Testis (tissue), 3 donors: ENCODE data around the gene BIN2. TPM values are rescaled to one million over a fixed set of nuclear protein-coding genes. Genes with fewer than 3 reads are reported as not detected.

Source experiments
- DNase-seq: peaks from one replicate; pipeline ENCODE4 v3.0.0-alpha.2; 2019
- H3K27ac ChIP-seq, 2 donors: fragments of 200-600 bp; sonication (generic); one replicate each; pipeline ENCODE4 v1.5.1; 2019
- H3K27me3 ChIP-seq: fragments of 200-600 bp; sonication (generic); one replicate; pipeline ENCODE4 v1.5.1; 2019
- H3K36me3 ChIP-seq: fragments of 200-600 bp; sonication (generic); one replicate; pipeline ENCODE4 v1.5.1; 2017; ENCODE audit warnings: low read depth; ENCODE audit errors: missing control alignments
- H3K4me1 ChIP-seq: fragments of 200-600 bp; sonication (generic); one replicate; pipeline ENCODE4 v1.5.1; 2019
- H3K4me3 ChIP-seq, 2 donors: fragments of 200-600 bp; sonication (generic); one replicate each; pipeline ENCODE4 v1.5.1; 2017 to 2019
- H3K9me3 ChIP-seq: fragments of 200-600 bp; sonication (generic); one replicate; pipeline ENCODE4 v1.5.1; 2017
- POLR2A ChIP-seq: fragments of 450-650 bp; IDR thresholded peaks from one replicate; pipeline ENCODE4 v1.6.1; 2017; ENCODE audit warnings: antibody characterized with exemption, mild to moderate bottlenecking, moderate library complexity
- WGBS, 2 donors: methylation state at CpG; one replicate each; pipeline ENCODE4 v1.1.5; 2018; 5-methylcytosine and 5-hydroxymethylcytosine counted together
- intact Hi-C: fragments of 100-400 bp; cut with DNase I; formaldehyde crosslinking; loops from one replicate; pipeline ENCODE4 v1.15.1; 2023; ENCODE audit warnings: low total_unique reads
- polyA plus RNA-seq: library from polyadenylated mRNA; stranded (reverse); fragments of 350-450 nt; fragmentation: Illumina TruSeq; extraction: RNeasy Lipid Tissue Mini Kit (QIAGEN cat#74804); gene quantifications from one replicate; pipeline ENCODE4 v1.2.3, GENCODE V29; 2014; ENCODE audit warnings: low read depth, low replicate concordance; ENCODE audit not compliant: insufficient read depth
- total RNA-seq, 2 donors: library from RNA; depleted of rRNA; stranded (reverse); fragments of >200 nt; gene quantifications; one replicate each; pipeline ENCODE4 v1.2.3, GENCODE V29; 2016
- TF ChIP-seq, protein P1 (sequence below), 3 experiments: fragments of 450-650 bp in 2 of 3; fragments of 200-600 bp in 1 of 3; sonication (generic) in 1 of 3; IDR thresholded peaks; one replicate each; pipeline ENCODE4 v1.5.1; 2016 to 2019; ENCODE audit warnings: antibody characterized with exemption in 3 of 3, mild to moderate bottlenecking in 2 of 3, moderate library complexity in 1 of 3

The BIN2 gene
- total and polyA plus RNA-seq, 3 donors from 2014 or later, result 10.9 to 29.6 (median 13.4) TPM

DNA sequence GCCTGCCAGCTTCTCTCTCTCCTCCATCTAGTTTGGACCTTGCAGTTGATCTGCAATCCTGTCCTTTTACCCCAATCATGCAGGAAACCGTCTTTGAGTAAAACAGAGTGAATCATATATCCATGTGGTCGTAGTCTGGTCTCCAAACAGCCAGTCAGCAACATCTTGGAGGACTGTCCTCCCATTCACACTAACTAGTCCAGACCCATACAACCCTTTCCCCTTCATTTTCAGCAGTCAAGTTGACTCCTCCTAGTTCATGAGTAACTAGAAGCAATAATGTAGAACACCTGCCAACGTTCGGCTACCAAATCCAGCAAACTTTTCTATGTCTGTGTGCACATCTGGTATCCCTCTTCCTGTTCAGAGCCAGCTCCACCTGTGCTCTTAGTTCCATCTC, 10.8 kb upstream of the BIN2 start:
- no peaks in the 10 kb centered on the region for H3K9me3 ChIP-seq
- TF ChIP-seq, protein P1, sequence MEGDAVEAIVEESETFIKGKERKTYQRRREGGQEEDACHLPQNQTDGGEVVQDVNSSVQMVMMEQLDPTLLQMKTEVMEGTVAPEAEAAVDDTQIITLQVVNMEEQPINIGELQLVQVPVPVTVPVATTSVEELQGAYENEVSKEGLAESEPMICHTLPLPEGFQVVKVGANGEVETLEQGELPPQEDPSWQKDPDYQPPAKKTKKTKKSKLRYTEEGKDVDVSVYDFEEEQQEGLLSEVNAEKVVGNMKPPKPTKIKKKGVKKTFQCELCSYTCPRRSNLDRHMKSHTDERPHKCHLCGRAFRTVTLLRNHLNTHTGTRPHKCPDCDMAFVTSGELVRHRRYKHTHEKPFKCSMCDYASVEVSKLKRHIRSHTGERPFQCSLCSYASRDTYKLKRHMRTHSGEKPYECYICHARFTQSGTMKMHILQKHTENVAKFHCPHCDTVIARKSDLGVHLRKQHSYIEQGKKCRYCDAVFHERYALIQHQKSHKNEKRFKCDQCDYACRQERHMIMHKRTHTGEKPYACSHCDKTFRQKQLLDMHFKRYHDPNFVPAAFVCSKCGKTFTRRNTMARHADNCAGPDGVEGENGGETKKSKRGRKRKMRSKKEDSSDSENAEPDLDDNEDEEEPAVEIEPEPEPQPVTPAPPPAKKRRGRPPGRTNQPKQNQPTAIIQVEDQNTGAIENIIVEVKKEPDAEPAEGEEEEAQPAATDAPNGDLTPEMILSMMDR (IDR thresholded peaks at IDR 0.05), result no peak
- no peak for TF ChIP-seq POLR2A
- no peak for DNase-seq
- no peaks in the 10 kb centered on the region for H3K27me3 ChIP-seq
- no peaks in the 10 kb centered on the region for H3K4me1 ChIP-seq
- WGBS, 2 donors, result 80 to 88% methylated on average over 4 of the region's 4 CpGs
- intact Hi-C loops, result no loop called here
- no peaks in the 10 kb centered on the region for H3K36me3 ChIP-seq
- no peak overlapping the region for H3K27ac ChIP-seq
- no peak overlapping the region for H3K4me3 ChIP-seq

DNA sequence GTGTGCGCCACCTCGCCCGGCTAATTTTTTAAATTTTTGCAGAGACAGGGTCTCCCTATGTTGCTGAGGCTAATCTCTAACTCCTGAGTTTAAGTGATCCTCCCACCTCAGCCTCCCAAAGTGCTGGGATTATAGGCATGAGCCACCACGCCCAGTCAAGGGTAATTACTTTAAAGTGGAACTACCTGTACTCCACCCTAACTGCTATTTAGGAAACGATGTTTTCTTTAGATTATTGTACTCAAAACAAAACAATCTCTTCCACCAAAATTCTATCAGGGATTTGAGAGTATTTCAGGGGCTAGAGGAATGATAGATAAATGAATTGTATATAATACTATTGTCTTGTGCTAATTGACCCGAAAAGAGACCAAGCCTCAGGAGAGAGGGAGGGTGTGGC, 9.6 kb upstream of the BIN2 start:
- no peaks in the 10 kb centered on the region for H3K4me1 ChIP-seq
- no peak for DNase-seq
- TF ChIP-seq, protein P1 (IDR thresholded peaks at IDR 0.05), result no peak
- no peak for TF ChIP-seq POLR2A
- H3K27ac ChIP-seq, result no peak overlapping the region
- no peaks in the 10 kb centered on the region for H3K27me3 ChIP-seq
- no peak overlapping the region for H3K4me3 ChIP-seq
- intact Hi-C loops, result no loop called here
- 77 to 78% methylated on average over 6 of the region's 6 CpGs for WGBS, 2 donors
- no peaks in the 10 kb centered on the region for H3K9me3 ChIP-seq
- no peaks in the 10 kb centered on the region for H3K36me3 ChIP-seq

DNA sequence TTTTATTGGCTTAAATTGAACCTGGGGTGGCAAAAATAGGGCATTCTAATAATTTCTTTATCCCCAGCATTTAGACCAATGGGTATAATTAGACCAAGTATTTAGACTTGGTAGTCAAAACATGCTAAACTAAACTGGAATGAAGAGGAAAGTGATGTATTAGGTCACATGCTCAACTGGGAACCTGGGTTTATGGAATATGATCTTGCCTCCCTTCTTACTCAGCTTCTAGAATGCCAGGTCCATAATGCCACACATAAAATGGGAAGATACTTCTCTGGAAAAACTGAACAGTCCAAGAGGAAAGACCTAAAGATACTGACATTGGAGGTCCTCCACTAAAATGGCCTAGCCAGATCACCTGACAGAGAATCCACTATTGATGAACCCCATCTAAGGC, 6.2 kb upstream of the BIN2 start:
- intact Hi-C loops, result no loop called here
- Histone ChIP-seq H3K9me3 (no peaks in the 10 kb centered on the region), H3K27me3 (no peaks in the 10 kb centered on the region), H3K27ac (no peak overlapping the region), H3K4me1 (no peaks in the 10 kb centered on the region), H3K36me3 (no peaks in the 10 kb centered on the region), H3K4me3 (no peak overlapping the region)
- TF ChIP-seq, protein P1 (IDR thresholded peaks at IDR 0.05), result no peak
- TF ChIP-seq POLR2A, result no peak
- no peak for DNase-seq

DNA sequence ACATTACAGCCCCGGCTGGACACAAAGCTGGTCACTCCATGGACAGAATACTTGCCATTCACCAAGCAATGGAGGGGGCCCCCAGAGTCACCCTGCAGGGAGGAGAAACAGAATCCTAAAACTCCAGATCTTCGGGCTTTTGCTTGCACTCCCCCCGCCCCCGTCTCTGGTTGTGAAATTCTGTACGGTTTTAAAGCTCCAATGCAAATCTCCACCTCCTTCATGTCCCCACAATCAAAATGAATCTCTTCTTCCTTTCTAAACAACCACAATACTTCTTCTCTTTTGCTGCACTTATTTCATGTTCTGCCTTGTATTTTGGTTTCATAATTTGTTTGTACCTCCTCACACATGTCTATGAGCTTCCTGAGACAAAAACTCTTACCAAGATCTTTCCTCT, 5.8 kb upstream of the BIN2 start:
- no peak overlapping the region for H3K27ac ChIP-seq
- DNase-seq, result no peak
- no peaks in the 10 kb centered on the region for H3K4me1 ChIP-seq
- intact Hi-C loops, result loop anchor here (10.0 kb wide), 1 partner anchor 495 kb away; no protein-coding TSS in a partner anchor
- H3K9me3 ChIP-seq, result no peaks in the 10 kb centered on the region
- 88 to 94% methylated on average over 5 of the region's 5 CpGs for WGBS, 2 donors
- H3K27me3 ChIP-seq, result no peaks in the 10 kb centered on the region
- no peaks in the 10 kb centered on the region for H3K36me3 ChIP-seq
- H3K4me3 ChIP-seq, result no peak overlapping the region
- TF ChIP-seq, protein P1 (IDR thresholded peaks at IDR 0.05), result no peak
- no peak for TF ChIP-seq POLR2A

DNA sequence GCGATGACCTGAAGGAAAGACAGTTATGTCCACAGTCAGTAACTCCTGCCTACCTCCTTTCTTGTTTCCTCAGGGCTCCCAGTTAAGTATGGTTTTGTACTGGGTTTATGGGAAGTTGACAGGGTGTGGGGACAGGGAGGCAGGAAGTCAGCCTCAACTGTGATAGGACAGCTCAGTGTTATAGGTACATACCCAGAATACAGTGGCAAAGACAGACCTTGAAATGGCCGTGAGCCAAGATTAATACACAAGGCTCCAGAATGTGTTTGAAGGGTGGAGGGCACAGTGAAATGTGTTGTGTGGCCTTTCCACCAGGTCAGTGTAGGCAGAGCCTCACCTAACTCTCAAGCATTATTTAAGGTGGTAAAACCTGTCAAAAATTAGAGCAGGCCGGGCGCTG, 4.6 kb upstream of the BIN2 start:
- WGBS, 2 donors, result 85 to 86% methylated on average over 4 of the region's 4 CpGs
- intact Hi-C loops, result loop anchor here (10.0 kb wide), 1 partner anchor 494 kb away; no protein-coding TSS in a partner anchor

More for the DNA sequence above, 4.6 kb upstream of the BIN2 start:
- H3K27me3 ChIP-seq, result no peaks in the 10 kb centered on the region
- H3K36me3 ChIP-seq, result no peaks in the 10 kb centered on the region
- H3K4me1 ChIP-seq, result no peaks in the 10 kb centered on the region
- H3K9me3 ChIP-seq, result no peaks in the 10 kb centered on the region
- TF ChIP-seq POLR2A, result no peak
- TF ChIP-seq, protein P1 (IDR thresholded peaks at IDR 0.05), result no peak
- no peak overlapping the region for H3K4me3 ChIP-seq
- no peak overlapping the region for H3K27ac ChIP-seq
- no peak for DNase-seq
